Medulla oblongata (tissue), 1 donor: ENCODE results near the gene TMEM253.

Experiments used
- DNase-seq: peaks from one replicate; pipeline ENCODE4 v3.0.0-alpha.2; 2015; ENCODE audit errors: extremely low spot score

Gene TMEM253

GRCh38 chr14:21100931-21101330, at the start of gene TMEM253:
TSS of gene TMEM253 (plus strand) at chr14:21101066. CDS start at chr14:21101344, 278 bp downstream.
- no peak for DNase-seq

GRCh38 chr14:21053184-21054122, 47.4 kb upstream of the TMEM253 start:
- no peak for DNase-seq

- DNase-seq = no peak
Measured at GRCh38 chr14:21054123-21054767, 46.6 kb upstream of the TMEM253 start.

GRCh38 chr14:21054768-21055145, 46.1 kb upstream of the TMEM253 start:
- DNase-seq = no peak

GRCh38 chr14:21055432-21056117, 45.3 kb upstream of the TMEM253 start:
- no peak for DNase-seq

GRCh38 chr14:21056520-21057163, 44.2 kb upstream of the TMEM253 start:
- DNase-seq = no peak

GRCh38 chr14:21057803-21058675, 42.8 kb upstream of the TMEM253 start, which contains the start of gene RNASE8:
TSS of gene RNASE8 (plus strand) at chr14:21057822. CDS start at chr14:21057893, 71 bp downstream.
- DNase-seq = no peak

GRCh38 chr14:21058903-21059302, 42.0 kb upstream of the TMEM253 start:
- no peak for DNase-seq

GRCh38 chr14:21059842-21060613, 40.8 kb upstream of the TMEM253 start:
- DNase-seq = peak; percentile 38

- DNase-seq = no peak
Measured at GRCh38 chr14:21060614-21061346, 40.1 kb upstream of the TMEM253 start.

- DNase-seq = no peak
Measured at GRCh38 chr14:21061347-21061668, 39.6 kb upstream of the TMEM253 start.

- peak; percentile 22 for DNase-seq
Measured at GRCh38 chr14:21063479-21063878, 37.4 kb upstream of the TMEM253 start.

- DNase-seq = no peak
Measured at GRCh38 chr14:21066882-21067502, 33.9 kb upstream of the TMEM253 start.

GRCh38 chr14:21068521-21069387, 32.1 kb upstream of the TMEM253 start:
- peak; percentile 86 for DNase-seq

- peak; percentile 81 for DNase-seq
Measured at GRCh38 chr14:21069388-21070082, 31.3 kb upstream of the TMEM253 start.

GRCh38 chr14:21070083-21070609, 30.7 kb upstream of the TMEM253 start, which contains the start of gene ARHGEF40:
TSS of gene ARHGEF40 (plus strand) at chr14:21070304. CDS start at chr14:21070397, 93 bp downstream.
- DNase-seq = peak; percentile 77
